HG03095 (cell line): ENCODE measurements around the gene SSBP4.

Source experiments
- ATAC-seq: cut with Tn5 transposase; IDR thresholded peaks from one replicate; pipeline ENCODE4 v1.9.1; 2021; ENCODE audit warnings: moderate library complexity; ENCODE audit not compliant: unreplicated experiment

The SSBP4 gene

DNA sequence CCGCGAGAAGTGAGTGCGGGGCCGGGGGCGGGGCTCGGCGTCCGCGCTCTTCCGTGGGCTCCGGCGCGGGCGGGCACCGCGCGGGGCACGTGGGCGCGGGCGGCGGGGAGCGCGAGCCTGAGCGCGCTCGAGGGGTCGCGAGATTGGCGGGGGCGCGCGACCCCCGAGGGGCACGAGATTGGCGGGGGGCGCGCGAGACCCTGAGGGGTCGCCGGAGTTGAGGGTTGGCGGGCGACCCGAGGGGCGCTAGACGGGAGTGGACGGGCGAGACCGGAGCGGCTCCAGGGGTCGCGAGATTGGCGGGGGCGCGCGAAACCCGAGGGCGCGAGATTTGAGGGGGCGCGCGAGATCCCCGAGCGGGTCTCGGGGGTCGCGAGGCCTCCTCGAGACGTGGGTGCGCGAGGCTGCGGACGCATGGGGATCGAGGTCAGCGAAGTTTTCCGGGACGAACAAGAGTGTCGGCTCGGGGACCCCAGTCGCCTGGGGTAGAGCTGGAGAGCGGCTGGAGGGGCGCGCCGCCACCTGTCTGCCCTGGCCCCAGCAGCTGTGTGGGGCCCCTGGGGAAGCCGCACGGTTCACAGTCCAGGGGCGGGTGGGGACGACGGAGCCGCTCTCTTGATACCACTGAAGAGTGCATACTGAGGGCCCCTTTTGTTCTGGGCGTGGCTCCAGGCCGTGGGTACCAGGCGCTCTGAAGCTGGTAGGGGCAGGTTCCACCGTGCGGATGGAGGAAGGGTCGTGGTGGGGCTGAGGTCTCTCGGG is 682 bp downstream of the SSBP4 start:
- no peak for ATAC-seq

DNA sequence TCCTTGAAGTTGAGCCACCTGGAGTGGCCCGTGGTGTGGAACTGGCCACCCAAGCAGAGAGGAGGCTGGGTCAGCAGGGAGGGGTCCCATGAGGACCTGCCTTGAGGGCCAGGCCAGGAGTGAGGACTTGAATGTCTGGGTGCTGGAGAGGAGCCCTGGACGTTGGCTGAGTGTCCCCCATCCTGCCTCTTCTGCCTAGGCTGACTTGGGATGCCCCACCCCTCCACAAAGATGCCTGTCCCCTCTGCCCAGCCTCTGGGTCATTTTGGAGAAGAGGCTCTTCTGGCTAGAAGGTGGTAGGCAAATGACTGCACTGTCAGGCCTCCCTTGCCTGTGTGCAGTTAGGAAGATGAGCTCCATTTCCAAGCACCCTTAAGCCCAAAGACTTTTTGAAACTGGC is 1.7 kb downstream of the SSBP4 start:
- ATAC-seq: no peak

- ATAC-seq: no peak
Measured at GRCh38 chr19:18421371-18421959, 2.3 kb downstream of the SSBP4 start.

DNA sequence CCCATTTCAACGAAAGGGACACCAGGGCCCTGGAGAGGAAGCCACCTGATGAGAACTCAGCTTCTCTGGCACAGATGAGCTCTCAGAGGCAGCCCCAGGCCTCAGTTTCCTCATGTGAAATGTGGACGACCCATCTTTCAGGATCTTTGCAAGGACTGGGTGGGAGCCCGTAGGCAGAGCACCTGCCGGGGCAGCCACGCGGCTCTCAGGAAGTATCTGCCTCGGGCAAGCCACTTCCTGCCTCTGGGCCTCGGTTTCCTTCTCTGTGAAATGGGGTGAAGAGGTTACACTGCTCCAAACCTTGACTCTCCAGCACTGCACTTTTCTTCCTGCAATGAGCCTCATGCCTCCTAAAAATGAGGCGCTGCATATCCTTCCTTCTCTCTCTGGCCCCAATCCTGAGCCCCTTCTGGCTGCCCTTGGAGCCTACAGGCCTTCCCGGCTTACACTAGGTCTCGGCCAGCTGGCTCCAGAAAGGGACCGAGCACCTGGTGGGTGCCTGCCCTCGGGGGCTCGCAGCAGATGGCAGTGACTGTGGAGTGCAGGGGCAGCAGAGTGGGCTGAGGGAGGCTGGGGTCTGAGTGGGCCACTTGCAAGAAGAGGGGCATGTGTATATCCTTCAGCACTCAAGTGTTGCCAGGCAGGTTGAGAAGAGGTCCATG is 3.5 kb downstream of the SSBP4 start:
- no peak for ATAC-seq

GRCh38 chr19:18423258-18424020 is 4.2 kb downstream of the SSBP4 start:
- ATAC-seq: no peak

DNA sequence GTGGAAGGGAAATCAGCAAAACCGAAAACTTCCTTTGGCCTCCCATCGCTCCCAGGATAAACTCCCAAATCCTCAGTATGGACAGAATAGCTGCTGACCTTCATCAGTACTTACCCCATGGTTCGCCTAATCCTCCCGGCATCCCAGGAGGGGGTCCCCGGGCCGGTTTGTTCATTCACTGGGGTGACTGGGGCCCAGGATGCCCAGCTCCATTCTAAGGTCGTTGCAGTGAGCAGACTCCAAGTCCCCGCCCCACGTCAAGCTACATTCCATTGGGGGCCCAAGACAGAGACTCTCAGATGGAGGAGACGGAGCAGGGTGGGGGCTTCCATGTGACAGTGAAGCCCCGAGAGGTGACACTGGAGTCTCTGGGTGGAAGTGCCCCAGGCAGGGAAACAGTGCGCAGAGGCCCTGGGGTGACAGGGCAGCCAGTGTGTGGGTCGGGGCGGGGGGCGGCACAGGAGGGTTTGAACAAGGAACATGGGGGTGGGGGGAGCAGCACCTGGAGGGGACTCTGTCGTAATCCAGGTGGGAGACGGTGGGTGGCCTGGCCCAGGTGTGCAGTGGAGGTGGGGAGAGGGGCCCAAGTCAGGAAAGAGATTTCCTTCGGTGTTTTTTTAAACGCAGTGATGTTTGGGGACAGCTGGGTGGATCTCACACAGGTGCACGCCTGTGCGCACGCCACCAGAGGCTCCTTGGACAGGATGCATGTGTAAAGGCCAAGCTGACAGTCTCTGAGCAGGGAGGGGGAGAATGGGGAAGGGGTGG is 5.1 kb downstream of the SSBP4 start:
- ATAC-seq: no peak

GRCh38 chr19:18424890-18425514 is 5.8 kb downstream of the SSBP4 start:
- no peak for ATAC-seq

DNA sequence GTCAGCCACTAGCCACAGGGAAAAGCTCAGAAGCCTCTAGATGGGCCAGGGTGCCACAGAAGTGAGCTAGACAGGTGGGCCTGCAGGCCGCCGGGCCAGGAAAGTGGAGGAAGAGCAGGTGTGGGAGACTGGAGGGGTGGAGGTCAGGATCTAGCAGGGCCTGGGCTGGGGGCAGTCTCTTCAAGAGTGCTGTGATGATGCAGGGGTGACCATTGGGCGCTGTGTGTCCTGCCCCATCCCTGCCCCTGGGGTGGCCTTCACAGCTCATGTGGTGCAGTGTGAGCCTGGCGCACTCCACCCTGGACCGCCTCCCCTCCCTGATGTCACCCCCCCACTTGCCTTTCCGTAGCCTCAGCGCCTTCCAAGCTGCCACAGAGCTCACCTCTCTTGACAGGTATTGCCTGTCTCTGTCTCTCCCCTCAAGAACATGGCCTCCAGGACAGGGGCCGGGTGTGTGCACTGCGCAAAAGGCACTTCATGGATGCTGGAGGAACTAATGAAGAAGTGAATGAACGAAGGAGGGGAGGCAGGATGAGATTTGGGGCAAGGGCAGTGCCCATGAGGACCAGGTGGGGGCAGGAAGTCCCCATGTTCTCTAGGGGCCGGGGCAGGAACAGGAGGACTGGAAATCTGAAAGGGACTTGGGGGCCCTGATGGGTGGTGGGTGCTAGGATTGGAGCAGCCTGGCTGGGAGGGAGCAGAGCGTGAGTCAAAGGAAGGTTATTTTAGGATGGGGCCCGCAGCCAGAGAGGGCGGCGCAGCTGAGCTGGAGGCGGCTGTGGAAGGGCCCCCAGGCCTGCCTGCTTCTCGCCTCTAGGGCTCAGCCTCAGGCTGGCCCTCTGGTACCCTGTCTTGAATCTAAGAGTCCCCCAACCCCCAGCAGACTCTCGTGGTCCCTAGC is 6.6 kb downstream of the SSBP4 start:
- ATAC-seq: no peak

DNA sequence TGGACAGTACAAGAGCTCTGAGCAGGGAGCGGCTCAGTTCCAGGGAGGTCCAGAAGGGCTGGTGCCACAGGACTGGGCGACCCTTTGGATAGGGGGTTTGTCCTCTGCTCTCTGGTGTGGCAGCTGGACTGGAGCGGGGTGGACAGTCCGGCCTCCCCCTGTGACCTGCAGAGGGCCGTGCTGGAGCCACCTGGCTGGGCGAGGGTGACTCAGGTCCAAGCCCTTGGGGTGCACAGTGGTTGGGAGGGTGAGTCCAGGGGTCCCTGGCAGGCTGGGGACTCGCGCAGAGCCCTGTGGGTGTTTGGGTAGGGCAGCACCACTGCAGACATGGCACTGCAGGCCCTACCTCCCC is 7.2 kb downstream of the SSBP4 start:
- ATAC-seq: no peak

DNA sequence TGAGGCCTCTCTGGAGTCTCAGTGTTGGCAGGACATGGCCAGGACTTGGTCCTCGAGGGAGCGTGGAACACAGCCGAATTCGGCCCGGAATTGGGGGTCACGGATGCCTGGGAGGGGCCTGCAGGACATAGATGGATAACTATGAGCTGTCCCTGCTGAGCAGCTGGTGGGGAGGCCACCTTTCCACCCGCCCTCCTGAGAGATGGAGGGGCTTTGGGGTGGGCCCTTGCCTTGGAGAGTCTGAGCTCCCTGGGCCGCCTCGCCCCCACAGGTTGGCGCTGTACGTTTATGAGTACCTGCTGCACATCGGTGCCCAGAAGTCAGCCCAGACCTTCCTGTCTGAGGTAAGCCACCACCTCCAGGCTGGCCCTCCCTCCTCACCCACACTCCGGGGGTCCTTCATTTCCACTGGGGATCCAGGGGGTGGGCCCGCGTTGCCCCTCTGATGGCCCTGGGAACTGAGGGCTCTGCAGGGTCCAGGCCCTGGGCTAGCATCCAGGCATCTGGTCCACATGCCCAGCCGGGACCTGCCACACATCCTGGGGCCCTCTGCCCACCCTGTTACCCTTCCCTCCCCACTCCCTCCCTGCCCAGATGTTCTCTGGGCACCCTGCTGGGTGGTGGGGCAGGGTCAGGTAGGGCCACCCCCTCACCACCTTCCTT is 8.0 kb downstream of the SSBP4 start:
- ATAC-seq: no peak

- no peak for ATAC-seq
Measured at GRCh38 chr19:18427743-18428113, 8.5 kb downstream of the SSBP4 start.

GRCh38 chr19:18428173-18428786 is 9.1 kb downstream of the SSBP4 start:
- ATAC-seq: peak; percentile 2

GRCh38 chr19:18428787-18429674 is 9.8 kb downstream of the SSBP4 start:
- peak; percentile 53 for ATAC-seq

GRCh38 chr19:18429717-18430416 is 10.7 kb downstream of the SSBP4 start:
- no peak for ATAC-seq

GRCh38 chr19:18430417-18431144 is 11.4 kb downstream of the SSBP4 start:
- no peak for ATAC-seq
